HepG2 (cell line): ENCODE measurements around the gene C2orf92. TPM values are rescaled to one million over a fixed set of nuclear protein-coding genes. Genes with fewer than 3 reads are reported as not detected.
A peak's percentile ranks its signal among the peaks of the same experiment; 100 is the strongest.

Experiments used
- MIER3 ChIP-seq: IDR thresholded peaks from 2 replicates; pipeline ENCODE4 v1.6.1; 2016; ENCODE audit warnings: missing compliant biosample characterization, borderline replicate concordance
- MYNN ChIP-seq: sonication (generic); formaldehyde crosslinking; IDR thresholded peaks from 2 replicates; pipeline ENCODE4 v1.4.0; 2020; ENCODE audit warnings: mild to moderate bottlenecking, low read depth, missing genetic modification reagents
- NRL ChIP-seq: sonication (generic); formaldehyde crosslinking; IDR thresholded peaks from 2 replicates; pipeline ENCODE4 v1.5.0; 2020; ENCODE audit warnings: missing genetic modification reagents, mild to moderate bottlenecking, moderate library complexity, borderline replicate concordance
- RAD51 ChIP-seq: fragments of 450-650 bp; IDR thresholded peaks from 2 replicates; pipeline ENCODE4 v1.6.1; 2016; ENCODE audit warnings: borderline replicate concordance
- RORA ChIP-seq: sonication (generic); formaldehyde crosslinking; IDR thresholded peaks from 2 replicates; pipeline ENCODE4 v1.5.0; 2020; ENCODE audit warnings: mild to moderate bottlenecking, missing genetic modification reagents, moderate library complexity
- ZBTB3 ChIP-seq: sonication (generic); formaldehyde crosslinking; IDR thresholded peaks from 2 replicates; pipeline ENCODE4 v1.4.0; 2020; ENCODE audit warnings: low read depth, mild to moderate bottlenecking, moderate library complexity, missing genetic modification reagents, borderline replicate concordance
- ZNF382 ChIP-seq: sonication (generic); formaldehyde crosslinking; IDR thresholded peaks from 2 replicates; pipeline ENCODE4 v1.5.0; 2020; ENCODE audit warnings: missing genetic modification reagents, mild to moderate bottlenecking, borderline replicate concordance
- ZNF430 ChIP-seq: sonication (generic); formaldehyde crosslinking; IDR thresholded peaks from 2 replicates; pipeline ENCODE4 v1.9.0; 2021; ENCODE audit warnings: mild to moderate bottlenecking, missing genetic modification reagents
- ZNF562 ChIP-seq: sonication (generic); formaldehyde crosslinking; IDR thresholded peaks from 2 replicates; pipeline ENCODE4 v1.8.0; 2022; ENCODE audit warnings: missing genetic modification reagents, borderline replicate concordance
- polyA plus RNA-seq, 8 experiments: library from polyadenylated mRNA; depleted of rRNA in 3 of 8; stranded (reverse) in 7 of 8; unstranded in 1 of 8; fragments of >200 nt; fragmentation: Illumina TruSeq in 4 of 8; extraction: Trizol in 4 of 8; gene quantifications; 2 replicates each; pipeline versions ENCODE4 v1.2.1 to v1.2.3, GENCODE V29; 2011 to 2016; ENCODE audit warnings: low read depth in 4 of 8, missing spikeins in 1 of 8, mixed read lengths in 1 of 8; ENCODE audit not compliant: insufficient read depth in 1 of 8
- total RNA-seq, 5 experiments: library from RNA; depleted of rRNA; stranded (reverse); fragments of >200 nt; fragmentation: Illumina TruSeq; extraction: Trizol; gene quantifications; 2 replicates each; pipeline ENCODE4 v1.2.3, GENCODE V29; 2016; ENCODE audit warnings: low read depth in 1 of 5
- TF ChIP-seq, protein P1 (sequence below), 2 experiments: sonication (generic) in 1 of 2; formaldehyde crosslinking in 1 of 2; IDR thresholded peaks; 2 replicates each; pipeline versions ENCODE4 v1.4.0 to v1.6.1; 2016 to 2020; ENCODE audit warnings: borderline replicate concordance in 1 of 2, low read depth in 1 of 2, mild to moderate bottlenecking in 1 of 2, missing genetic modification reagents in 1 of 2
- TF ChIP-seq, protein P2 (sequence below): IDR thresholded peaks from 2 replicates; pipeline ENCODE4 v1.6.1; 2016
- TF ChIP-seq, protein P3 (sequence below): IDR thresholded peaks from 2 replicates; pipeline ENCODE4 v1.6.1; 2016; ENCODE audit warnings: missing genetic modification reagents, missing compliant biosample characterization
- TF ChIP-seq, protein P4 (sequence below): sonication (generic); formaldehyde crosslinking; IDR thresholded peaks from 2 replicates; pipeline ENCODE4 v1.4.0; 2020; ENCODE audit warnings: mild to moderate bottlenecking, missing genetic modification reagents
- TF ChIP-seq, protein P5 (sequence below): sonication (generic); formaldehyde crosslinking; IDR thresholded peaks from 2 replicates; pipeline ENCODE4 v1.8.1; 2022; ENCODE audit warnings: mild to moderate bottlenecking, missing genetic modification reagents
- TF ChIP-seq, protein P6 (sequence below): sonication (generic); formaldehyde crosslinking; IDR thresholded peaks from 2 replicates; pipeline ENCODE4 v1.4.0; 2020; ENCODE audit warnings: missing genetic modification reagents
- TF ChIP-seq, protein P7 (sequence below): IDR thresholded peaks from 2 replicates; pipeline ENCODE4 v1.6.1; 2016; ENCODE audit warnings: missing compliant biosample characterization, missing genetic modification reagents, borderline replicate concordance

The C2orf92 gene
- total and polyA plus RNA-seq, 2 of the 13 experiments (the other 11 are each of a cell fraction or from before 2014, with no cell fraction given) = 4.9 to 5.0 TPM

DNA sequence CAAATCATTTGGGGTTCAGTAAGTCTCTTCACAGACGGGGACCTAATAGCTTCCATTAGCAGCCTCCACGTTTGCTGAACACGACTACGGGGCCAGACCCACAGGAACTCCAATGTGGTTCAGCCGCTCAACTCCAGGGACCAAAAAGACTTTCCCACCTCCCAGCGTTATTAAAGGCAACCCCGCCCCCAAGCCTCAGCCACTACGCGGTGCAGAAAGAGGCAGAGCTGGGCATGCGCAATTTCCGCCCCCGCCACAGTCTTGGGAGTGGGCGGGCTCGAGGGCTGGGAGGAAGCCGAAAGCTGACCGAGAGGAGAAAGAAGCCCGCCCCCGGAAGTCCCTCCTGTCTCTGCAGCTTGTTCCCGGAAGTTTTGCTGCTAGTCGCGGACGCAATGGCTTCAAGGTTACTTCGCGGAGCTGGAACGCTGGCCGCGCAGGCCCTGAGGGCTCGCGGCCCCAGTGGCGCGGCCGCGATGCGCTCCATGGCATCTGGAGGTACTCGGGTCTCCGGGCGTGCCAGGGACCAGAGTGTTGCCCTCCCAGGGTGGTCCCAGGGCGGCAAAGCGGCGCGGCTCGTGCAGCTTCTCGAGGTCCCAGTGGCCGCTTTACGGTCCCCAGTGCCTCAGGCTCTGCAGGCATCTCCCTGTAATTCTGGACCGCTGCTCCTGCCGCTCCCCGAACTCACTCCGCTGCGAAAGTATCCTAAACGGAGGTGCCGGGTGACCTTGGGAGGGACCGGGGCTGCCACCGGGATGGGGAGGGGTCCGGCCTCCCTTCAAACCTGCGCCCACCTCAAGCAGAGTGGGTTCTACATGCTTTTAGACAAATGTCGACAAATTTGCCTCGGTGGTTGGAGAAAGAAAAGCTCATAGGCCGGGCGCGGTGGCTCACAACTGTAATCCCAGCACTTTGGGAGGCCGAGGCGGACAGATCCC lies 23.6 kb upstream of the C2orf92 start, which contains the start of gene COX5B (continued):
- TF ChIP-seq, protein P1, sequence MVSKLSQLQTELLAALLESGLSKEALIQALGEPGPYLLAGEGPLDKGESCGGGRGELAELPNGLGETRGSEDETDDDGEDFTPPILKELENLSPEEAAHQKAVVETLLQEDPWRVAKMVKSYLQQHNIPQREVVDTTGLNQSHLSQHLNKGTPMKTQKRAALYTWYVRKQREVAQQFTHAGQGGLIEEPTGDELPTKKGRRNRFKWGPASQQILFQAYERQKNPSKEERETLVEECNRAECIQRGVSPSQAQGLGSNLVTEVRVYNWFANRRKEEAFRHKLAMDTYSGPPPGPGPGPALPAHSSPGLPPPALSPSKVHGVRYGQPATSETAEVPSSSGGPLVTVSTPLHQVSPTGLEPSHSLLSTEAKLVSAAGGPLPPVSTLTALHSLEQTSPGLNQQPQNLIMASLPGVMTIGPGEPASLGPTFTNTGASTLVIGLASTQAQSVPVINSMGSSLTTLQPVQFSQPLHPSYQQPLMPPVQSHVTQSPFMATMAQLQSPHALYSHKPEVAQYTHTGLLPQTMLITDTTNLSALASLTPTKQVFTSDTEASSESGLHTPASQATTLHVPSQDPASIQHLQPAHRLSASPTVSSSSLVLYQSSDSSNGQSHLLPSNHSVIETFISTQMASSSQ (IDR thresholded peaks at IDR 0.05; ENCODE audit: low read depth) = no peak
- TF ChIP-seq, protein P1 (CRISPR knock-in tag; IDR thresholded peaks at IDR 0.05; ENCODE audit: borderline replicate concordance) = peak; percentile 1; the same call in 1 of the 2 replicates
- TF ChIP-seq ZNF382 (CRISPR knock-in tag) = no peak
- TF ChIP-seq, protein P2, sequence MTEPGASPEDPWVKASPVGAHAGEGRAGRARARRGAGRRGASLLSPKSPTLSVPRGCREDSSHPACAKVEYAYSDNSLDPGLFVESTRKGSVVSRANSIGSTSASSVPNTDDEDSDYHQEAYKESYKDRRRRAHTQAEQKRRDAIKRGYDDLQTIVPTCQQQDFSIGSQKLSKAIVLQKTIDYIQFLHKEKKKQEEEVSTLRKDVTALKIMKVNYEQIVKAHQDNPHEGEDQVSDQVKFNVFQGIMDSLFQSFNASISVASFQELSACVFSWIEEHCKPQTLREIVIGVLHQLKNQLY = peak; percentile 22; the same call in 1 of the 2 replicates
- TF ChIP-seq, protein P3, sequence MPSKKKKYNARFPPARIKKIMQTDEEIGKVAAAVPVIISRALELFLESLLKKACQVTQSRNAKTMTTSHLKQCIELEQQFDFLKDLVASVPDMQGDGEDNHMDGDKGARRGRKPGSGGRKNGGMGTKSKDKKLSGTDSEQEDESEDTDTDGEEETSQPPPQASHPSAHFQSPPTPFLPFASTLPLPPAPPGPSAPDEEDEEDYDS (CRISPR knock-in tag) = peak; percentile 99
- TF ChIP-seq ZNF562 = no peak
- TF ChIP-seq, protein P4, sequence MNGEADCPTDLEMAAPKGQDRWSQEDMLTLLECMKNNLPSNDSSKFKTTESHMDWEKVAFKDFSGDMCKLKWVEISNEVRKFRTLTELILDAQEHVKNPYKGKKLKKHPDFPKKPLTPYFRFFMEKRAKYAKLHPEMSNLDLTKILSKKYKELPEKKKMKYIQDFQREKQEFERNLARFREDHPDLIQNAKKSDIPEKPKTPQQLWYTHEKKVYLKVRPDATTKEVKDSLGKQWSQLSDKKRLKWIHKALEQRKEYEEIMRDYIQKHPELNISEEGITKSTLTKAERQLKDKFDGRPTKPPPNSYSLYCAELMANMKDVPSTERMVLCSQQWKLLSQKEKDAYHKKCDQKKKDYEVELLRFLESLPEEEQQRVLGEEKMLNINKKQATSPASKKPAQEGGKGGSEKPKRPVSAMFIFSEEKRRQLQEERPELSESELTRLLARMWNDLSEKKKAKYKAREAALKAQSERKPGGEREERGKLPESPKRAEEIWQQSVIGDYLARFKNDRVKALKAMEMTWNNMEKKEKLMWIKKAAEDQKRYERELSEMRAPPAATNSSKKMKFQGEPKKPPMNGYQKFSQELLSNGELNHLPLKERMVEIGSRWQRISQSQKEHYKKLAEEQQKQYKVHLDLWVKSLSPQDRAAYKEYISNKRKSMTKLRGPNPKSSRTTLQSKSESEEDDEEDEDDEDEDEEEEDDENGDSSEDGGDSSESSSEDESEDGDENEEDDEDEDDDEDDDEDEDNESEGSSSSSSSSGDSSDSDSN = peak; percentile 82
- peak; percentile 85; the same call in 1 of the 2 replicates for TF ChIP-seq ZNF430 (CRISPR knock-in tag)
- no peak; the same call in 1 of the 2 replicates for TF ChIP-seq MIER3
- TF ChIP-seq, protein P5, sequence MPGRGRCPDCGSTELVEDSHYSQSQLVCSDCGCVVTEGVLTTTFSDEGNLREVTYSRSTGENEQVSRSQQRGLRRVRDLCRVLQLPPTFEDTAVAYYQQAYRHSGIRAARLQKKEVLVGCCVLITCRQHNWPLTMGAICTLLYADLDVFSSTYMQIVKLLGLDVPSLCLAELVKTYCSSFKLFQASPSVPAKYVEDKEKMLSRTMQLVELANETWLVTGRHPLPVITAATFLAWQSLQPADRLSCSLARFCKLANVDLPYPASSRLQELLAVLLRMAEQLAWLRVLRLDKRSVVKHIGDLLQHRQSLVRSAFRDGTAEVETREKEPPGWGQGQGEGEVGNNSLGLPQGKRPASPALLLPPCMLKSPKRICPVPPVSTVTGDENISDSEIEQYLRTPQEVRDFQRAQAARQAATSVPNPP (CRISPR knock-in tag) = peak; percentile 24; the same call in 1 of the 2 replicates
- peak; percentile 38; the same call in 1 of the 2 replicates for TF ChIP-seq MYNN (CRISPR knock-in tag)
- TF ChIP-seq, protein P6, sequence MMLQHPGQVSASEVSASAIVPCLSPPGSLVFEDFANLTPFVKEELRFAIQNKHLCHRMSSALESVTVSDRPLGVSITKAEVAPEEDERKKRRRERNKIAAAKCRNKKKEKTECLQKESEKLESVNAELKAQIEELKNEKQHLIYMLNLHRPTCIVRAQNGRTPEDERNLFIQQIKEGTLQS (CRISPR knock-in tag) = peak; percentile 45; the same call in 1 of the 2 replicates
- 0 out of 2 replicates have a peak, but pooled peaks have one; percentile 41 for TF ChIP-seq ZBTB3 (CRISPR knock-in tag)
- TF ChIP-seq RORA (CRISPR knock-in tag) = no peak
- peak; percentile 90 for TF ChIP-seq NRL
- no peak for TF ChIP-seq RAD51
- TF ChIP-seq, protein P7, sequence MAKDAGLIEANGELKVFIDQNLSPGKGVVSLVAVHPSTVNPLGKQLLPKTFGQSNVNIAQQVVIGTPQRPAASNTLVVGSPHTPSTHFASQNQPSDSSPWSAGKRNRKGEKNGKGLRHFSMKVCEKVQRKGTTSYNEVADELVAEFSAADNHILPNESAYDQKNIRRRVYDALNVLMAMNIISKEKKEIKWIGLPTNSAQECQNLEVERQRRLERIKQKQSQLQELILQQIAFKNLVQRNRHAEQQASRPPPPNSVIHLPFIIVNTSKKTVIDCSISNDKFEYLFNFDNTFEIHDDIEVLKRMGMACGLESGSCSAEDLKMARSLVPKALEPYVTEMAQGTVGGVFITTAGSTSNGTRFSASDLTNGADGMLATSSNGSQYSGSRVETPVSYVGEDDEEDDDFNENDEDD = peak; percentile 51; the same call in 1 of the 2 replicates
